Measurements from ENCODE around the gene VEGFB.

DNA sequence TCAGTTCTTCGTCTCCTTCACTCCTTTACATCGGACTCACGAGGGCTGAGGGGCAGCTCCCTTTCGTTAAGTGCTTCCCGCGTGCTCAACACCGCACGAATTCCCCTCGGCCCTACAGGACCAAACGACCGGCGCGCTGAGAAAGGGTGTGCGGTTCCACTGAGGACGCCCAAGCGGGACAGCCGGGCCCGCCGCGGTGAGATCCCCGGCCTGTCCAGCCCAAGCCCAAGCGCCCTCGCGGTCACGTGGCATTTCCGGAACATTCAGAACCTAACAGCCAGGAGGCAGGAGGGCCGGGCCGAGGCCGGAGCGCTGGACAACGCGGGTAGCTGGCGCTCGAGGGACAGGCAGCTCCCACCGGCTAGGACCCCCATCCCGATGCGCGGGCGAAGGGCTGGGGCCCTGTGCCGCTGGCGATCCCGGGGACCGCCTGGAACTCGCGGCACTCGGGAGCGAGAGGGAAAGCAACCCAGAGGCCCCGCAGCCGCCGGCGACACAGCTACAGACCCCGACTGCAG, 49.1 kb upstream of the VEGFB start:
- no peak for TF ChIP-seq CTCF (conservative IDR thresholded peaks at IDR 0.05; ENCODE audit: low read length)
- TF ChIP-seq EZH2phosphoT487 (IDR thresholded peaks at IDR 0.05; ENCODE audit: borderline replicate concordance), result no peak
